OCI-M2 (cell line): Measurements from ENCODE around the gene PARP4.
"Not testable (repeated sequence)": the region's sequence is repeated elsewhere in the genome, so short reads cannot be mapped to it uniquely, and the experiment has no call there.

Source experiments
- DNase-seq: peaks from one replicate; lab custom pipeline; 2025; ENCODE audit not compliant: unreplicated experiment; lab: John Stamatoyannopoulos, UW

The PARP4 gene

DNA sequence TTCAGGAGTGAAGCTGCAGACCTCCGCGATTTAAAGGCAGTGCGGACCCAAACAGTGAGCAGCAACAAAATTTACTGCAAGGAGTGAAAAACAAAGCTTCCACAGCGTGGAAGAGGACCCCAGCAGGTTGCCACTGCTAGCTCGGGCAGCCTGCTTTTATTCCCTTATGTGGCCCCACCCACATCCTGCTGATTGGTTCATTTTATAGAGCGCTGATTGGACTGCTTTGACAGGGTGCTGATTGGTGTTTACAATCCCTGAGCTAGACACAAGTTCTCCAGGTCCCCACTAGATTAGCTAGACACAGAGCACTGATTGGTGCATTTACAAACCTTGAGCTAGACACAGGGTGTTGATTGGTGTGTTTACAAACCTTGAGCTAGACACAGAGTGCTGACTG is 6.3 kb downstream of the PARP4 start:
- DNase-seq: peak; percentile 12

GRCh38 chr13:24505756-24506155 is 6.8 kb downstream of the PARP4 start:
- no peak for DNase-seq

- DNase-seq: no peak
Observed at GRCh38 chr13:24505256-24505655, 7.3 kb downstream of the PARP4 start.

DNA sequence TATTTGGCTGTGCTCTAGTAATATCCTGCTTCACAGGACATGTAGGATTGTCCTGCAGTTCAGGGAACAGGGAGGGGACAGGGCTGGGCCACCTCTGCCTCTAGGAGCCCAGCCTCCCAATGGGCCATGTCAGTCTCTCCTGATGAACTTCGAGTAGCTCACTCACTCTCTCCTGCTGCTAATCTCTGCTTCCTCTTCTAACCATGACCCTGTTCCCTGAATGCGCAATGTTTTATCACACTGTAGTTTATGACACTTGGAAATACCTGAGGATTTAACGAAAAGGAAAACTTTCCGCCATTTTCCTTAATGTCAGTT is 9.2 kb downstream of the PARP4 start:
- no peak for DNase-seq

DNA sequence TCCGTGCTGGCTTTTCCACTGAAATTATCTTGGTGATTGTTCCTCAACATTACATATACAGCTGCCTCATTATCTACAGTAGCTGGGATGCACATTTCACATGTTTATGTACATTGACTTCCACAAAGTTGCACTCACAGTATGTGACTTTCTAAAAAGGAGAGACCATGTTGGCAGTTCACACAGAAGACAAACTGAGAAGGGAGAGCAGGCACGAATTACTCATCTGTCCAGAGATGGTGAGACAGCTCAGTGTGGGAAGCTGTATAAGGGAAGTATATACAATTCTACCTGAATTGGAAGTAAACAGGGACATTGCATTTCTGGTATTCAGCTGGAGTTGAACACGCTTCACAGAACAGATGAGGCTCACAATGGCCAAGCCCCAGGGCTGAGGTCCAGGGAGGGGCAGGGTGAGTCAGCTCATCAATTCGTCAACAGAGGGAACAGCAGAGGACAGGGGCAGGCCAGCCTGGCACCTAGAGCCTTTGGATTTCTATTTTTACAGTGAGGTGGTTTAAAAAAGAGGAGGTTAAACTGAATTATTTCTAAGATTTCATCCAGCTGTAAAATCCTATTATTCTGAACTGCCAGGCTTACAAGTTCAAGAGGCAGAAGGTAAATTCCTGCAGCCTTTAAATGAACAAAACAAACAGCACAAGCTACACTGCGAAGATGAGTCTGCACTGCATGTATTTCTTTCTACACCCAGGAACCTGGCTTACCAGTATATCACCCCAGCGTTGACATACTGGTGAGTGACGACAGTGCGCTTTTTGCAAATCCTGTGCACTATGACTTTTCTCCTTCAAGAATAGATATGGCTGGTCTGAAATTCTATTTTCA is 9.8 kb downstream of the PARP4 start:
- DNase-seq: no peak

GRCh38 chr13:24500977-24501376 is 11.6 kb downstream of the PARP4 start:
- DNase-seq: no peak

- DNase-seq: no peak
Observed at GRCh38 chr13:24497742-24498141, 14.8 kb downstream of the PARP4 start.

GRCh38 chr13:24496295-24496694 is 16.3 kb downstream of the PARP4 start:
- not testable (repeated sequence) for DNase-seq

DNA sequence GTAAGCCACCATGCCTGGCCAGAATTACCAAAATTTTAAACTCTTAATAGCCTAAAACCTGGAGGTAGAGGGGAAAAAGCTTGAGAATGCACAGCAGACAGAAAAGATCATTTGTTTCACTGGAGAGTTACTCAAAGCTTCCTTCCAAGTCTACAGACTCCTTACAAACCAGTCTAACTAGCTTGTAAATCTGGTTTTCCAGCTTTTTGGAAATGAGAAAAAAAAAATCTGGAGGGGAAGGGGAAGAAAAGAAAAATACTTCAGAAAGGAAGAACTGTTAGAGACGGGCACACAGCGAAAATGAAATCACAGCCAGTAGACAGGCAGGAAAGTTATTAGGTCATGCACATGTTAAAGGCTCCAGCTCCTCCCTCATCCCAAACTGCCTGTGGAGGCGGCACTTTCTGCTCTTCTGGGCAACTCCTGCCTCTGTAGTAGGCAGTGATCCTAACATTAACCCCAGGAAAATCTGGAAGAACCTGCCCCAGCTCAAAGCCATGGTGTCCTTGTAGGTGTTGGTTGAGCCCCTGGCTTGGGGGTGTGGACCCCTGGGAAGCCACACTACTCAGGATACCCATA is 17.3 kb downstream of the PARP4 start:
- DNase-seq: no peak

GRCh38 chr13:24493356-24493755 is 19.2 kb downstream of the PARP4 start:
- no peak for DNase-seq

GRCh38 chr13:24491845-24492244 is 20.7 kb downstream of the PARP4 start:
- no peak for DNase-seq

- DNase-seq: no peak
Observed at GRCh38 chr13:24489721-24490120, 22.9 kb downstream of the PARP4 start.

DNA sequence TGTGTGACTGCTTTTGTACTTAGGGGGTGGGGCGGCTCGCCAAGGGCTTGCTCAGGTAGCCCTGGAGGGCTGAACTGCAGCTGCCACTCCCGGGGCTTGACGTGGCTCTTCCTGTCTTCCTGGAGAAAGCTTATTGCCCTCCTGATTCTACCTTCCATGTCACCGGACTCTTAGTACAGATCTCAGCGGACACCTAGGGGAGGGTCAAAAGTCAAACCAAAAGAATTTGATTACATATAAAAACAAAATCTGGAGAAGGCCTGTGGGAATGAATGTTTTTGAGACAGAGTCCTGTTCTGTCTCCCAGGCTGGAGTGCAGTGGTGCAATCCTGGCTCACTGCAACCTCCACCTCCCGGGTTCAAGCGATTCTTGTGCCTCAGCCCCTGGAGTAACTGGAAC is 24.5 kb downstream of the PARP4 start:
- DNase-seq: not testable (repeated sequence)

DNA sequence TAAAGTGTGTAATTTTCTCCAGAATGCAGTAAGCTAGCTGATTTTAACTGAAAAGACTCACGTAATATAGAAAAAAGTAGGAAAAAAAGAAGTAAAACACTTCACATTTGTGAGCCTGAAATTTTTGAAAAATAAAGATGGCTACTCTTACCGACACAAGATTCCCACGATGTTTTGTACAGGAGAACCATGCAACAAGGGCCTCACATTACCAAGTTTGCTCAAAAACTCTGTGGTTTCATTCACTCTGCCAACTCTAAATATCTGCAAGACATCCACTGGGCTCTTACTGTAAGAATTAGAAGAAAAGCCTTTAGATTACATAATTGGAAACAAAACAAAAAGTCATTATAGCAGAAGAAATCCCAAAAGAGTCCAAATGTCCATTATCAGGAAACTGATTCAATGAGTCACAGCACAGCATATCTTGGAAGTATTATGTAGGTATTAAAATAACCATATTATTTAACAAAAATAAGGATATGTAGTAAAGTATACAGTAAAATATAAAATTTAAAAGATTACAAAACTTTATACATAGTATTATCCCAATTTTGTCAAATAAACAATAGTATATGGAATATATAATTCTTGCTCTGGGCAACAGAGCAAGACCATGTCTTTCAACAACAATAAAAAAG is 26.4 kb downstream of the PARP4 start:
- DNase-seq: not testable (repeated sequence)

GRCh38 chr13:24473686-24474085 is 38.9 kb downstream of the PARP4 start:
- no peak for DNase-seq

DNA sequence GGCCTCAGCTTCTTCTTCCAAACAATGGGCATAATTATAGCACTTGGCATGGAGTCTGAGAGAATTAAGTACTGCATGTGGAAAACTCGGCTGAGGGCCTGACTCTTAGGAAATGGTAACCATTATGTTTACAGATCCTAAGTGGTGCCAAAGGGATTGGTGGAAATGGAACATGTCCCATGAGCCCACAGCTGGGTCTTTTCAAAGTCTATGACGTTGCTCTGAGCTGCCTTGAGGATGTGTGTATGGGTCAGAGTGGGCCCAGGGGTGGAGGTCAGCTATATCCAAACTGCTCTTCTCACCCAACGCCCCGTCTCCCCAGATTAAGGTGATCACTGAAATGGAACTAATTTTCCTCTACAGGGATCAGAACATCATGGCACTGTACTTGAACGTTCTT is 40.4 kb downstream of the PARP4 start:
- not testable (repeated sequence) for DNase-seq

GRCh38 chr13:24463078-24463477 is 49.5 kb downstream of the PARP4 start:
- no peak for DNase-seq

GRCh38 chr13:24460256-24460655 is 52.3 kb downstream of the PARP4 start:
- no peak for DNase-seq

DNA sequence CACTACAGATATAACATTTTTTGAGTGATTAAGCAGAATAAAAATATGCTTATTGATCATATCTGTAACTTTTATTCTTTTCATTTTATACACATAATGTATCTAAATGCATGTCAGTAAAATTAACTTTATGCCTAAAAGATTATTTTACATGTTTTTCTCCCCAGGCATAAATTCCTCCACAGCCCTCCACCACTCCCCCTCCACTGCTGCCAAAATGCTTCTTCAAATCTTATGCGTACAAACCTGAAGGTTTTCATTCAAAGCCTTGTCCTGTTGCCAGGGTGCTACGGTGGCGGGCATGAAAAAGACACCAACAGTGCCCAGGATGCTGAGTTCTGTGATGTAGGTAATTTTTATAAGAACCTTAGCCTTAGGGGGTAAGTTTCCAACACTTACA is 52.9 kb downstream of the PARP4 start:
- DNase-seq: no peak

DNA sequence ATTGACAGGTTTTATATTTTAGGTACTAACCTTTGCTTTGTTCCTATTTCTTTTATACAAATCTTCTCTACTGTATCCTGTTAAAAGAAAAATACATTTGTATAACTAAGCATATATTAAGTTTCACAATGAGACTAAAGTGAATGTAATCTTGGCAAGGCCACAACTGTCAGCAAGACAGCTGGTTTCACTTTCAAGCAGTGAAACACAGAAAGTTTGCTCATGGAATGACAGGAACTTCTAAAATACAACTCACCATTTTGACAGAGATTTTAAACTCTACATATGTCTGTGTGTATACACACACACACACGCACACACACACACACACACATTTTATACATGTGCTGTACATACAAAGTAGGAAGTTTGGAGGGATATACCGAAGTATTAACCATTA is 53.3 kb downstream of the PARP4 start:
- no peak for DNase-seq

GRCh38 chr13:24458736-24459135 is 53.8 kb downstream of the PARP4 start:
- DNase-seq: no peak

DNA sequence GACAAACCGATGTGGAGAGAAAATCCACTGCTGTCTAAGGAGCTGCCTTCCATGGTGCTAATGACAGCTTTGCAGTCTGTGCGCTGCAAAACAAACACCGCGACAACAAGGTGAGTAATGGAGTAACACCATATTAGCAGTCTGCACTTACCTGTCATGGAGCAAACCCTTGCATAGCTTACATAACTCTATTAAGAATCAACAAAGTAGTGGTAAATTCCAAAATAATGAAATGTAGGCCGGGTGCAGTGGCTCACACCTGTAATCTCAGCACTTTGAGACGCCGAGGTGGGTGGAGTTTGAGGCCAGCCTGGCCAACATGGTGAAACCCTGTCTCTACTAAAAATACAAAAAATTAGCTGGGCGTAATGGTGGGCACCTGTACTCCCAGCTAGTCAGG is 56.2 kb downstream of the PARP4 start:
- DNase-seq: no peak
